Measurements from ENCODE around the gene STX4. TPM values are rescaled to one million over a fixed set of nuclear protein-coding genes. Genes with fewer than 3 reads are reported as not detected.

The STX4 gene
- total and polyA plus RNA-seq, 9 of the 15 experiments (the other 6 are each of a cell fraction or from before 2014, with no cell fraction given) = 3.2 to 48.0 (median 21.5) TPM

GRCh38 chr16:31073970-31074813 lies 40.8 kb downstream of the STX4 start, which contains the start of the genes ZNF646 and ZNF668 (continued):
- TF ChIP-seq ILF3 (IDR thresholded peaks at IDR 0.05; ENCODE audit: borderline replicate concordance) (no peak), EZH2 (IDR thresholded peaks at IDR 0.05; ENCODE audit: borderline replicate concordance, low read depth, low read length) (no peak), USF1 (CRISPR knock-in tag; IDR thresholded peaks at IDR 0.05) (no peak), STAT5B (CRISPR knock-in tag; IDR thresholded peaks at IDR 0.05) (no peak), MBD1 (CRISPR knock-in tag; IDR thresholded peaks at IDR 0.05) (no peak), SAFB (IDR thresholded peaks at IDR 0.05; ENCODE audit: borderline replicate concordance, low read depth, low read length) (no peak), RBM14 (IDR thresholded peaks at IDR 0.05; ENCODE audit: borderline replicate concordance, insufficient read depth, low read depth, low read length) (no peak), ZNF174 (CRISPR knock-in tag; IDR thresholded peaks at IDR 0.05) (no peak), RERE (CRISPR knock-in tag; IDR thresholded peaks at IDR 0.05; ENCODE audit: borderline replicate concordance) (no peak)

All from K562 (cell line).